D341Med (cell line): ENCODE measurements around the gene KMT5B.
A peak's percentile ranks its signal among the peaks of the same experiment; 100 is the strongest.

Experiments
- DNase-seq: peaks from one replicate; pipeline ENCODE4 v3.0.0; 2012; ENCODE audit warnings: low spot score

KMT5B gene

DNA sequence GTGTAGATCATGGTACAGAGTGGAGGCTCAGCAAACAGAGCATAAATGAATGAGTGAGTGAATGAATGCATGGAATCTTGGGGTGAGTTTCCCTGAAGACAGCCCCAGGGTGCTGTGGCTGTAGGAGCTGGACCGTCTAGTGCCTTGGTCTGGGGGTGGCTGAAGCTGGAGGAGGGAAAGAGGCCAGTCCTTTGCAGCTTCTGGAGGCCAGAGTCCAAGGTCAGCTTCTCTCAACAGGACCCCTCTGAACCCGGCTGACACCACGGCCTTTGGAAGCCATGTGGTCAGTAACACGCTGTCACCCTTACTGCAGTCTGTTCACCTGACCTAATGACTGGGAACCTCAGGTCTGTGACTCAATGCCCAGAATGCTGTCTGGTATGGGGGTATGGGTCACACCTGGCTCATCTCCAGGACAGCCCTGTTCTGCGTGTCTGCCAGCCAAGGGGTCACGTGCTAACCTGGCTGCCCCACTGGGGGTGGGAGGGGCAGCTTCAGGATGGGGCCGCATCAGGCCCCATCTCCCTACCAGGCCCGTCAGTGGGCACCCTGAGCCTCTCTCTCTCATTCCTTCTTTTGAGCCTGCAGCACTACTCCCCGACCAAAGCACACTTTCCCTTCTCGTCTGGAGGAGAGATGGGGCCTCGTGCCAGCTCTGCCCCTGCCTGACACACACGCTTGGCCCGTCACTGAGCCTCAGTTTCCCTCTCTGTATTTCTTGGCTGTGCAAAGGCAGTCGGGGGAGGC is 67.8 kb downstream of the KMT5B start:
- no peak for DNase-seq

DNA sequence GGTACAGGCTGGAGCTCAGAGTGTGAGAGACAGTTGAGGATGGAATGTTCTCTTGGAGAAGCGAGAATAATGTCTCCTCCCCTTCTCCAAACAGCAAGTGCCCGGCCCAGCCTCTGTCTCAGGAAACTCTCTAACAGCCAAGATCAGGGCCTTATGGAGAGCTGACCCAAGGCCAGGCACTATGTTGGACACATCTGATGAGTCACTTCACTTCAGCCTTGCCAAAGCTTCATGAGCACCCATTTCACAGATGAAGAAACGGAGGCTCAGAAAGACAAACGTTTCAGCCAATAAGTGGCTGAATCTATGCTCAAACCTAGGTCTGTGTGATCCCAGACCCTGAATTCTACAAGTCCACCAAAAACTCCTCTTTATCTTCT is 69.8 kb downstream of the KMT5B start:
- DNase-seq: no peak

DNA sequence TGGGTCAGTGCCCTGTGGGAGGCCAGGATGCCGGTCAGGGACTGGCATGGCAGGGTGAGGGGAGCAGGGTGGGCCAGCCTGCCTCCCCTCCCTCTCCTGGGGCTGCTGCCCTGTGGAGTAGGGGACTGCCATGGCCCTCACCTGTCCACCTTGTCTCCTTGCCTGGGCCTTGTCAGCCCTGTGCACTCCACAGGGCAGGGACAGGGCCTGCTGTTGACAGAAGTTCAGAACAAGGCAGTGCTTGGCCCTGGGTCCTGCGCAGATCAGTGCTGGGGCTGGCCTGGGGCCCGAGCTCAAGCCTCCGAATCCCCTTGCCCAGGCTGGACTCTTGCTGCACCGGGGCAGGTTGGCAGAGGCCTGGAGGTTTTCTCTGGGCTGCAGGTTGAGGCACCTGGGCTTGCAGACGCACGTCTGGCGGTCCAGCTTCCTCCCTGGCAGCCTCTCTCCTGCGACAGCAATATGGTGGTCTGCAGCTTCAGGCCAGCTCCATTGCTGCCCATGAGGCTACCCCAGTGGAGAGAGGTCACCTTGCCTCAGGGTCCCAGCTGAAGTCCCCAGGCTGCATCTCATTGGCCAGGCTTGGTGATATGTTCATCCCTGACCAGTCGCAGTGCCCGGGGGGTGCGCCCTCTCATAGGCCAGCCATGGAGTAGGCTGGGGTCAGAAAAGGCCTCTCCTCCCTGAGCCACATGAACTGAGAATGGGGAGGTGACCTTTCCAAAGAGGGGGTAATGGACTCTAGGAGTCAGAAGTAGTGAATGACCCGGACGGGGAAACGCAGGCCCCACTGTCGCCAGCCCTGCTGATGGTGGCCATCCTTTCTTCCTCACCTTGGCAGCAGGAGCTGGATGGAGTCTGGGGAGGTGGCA is 70.4 kb downstream of the KMT5B start:
- DNase-seq: no peak

DNA sequence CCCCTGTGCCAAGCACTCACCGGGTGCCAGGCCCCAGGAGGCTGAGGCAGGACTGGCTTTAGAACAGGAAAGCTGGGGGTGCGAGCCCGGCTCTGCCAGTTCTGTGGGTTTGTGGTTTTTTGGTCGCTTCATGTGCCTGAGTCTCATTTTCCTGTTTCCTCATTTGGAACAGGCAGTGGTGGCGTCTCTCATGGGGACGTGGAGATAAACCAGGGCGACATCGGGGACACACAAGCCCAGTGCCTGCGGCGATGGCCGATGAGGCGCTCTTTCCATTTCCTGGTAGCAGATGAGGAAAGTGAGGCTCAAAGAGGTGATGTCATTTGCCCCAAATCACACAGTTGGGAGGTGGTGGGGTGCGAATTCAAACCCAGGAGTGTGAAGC is 71.1 kb downstream of the KMT5B start:
- DNase-seq: no peak

DNA sequence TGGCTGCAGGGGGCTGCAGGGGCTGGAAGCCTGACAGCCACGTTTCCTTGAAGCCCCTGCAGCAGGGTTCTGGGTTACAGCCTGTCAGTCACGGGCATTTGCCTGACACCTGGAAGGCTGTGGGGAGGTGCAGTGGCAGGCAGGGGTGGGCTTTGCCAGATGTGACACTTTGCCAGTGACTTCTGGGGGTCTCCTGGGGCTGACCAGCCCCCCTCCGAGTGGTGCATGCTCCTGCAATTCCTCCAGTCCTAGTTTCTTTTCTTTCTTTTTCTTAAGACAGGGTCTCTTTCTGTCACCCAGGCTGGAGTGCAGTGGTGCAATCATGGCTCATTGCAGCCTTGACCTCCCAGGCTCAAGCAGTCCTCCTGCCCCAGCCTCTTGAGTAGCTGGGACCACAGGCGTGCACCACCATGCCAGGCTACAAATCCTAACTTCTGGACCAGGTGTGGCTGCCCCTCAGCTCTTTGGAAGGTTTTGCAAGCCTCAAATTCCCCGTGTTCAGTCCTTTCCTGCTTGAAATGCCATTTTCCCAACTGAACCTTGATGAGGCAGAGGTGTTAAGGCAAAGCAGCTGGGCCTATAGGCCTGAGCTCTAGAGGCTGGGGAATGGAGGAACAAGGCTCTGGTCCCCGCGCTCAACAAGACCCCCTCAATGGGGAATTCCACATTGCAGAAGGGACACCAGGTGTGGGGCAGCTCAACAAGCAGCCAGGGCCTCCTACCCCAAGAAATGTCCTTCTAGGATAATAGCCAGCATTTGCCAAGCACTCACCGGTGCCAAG is 71.7 kb downstream of the KMT5B start:
- no peak for DNase-seq

DNA sequence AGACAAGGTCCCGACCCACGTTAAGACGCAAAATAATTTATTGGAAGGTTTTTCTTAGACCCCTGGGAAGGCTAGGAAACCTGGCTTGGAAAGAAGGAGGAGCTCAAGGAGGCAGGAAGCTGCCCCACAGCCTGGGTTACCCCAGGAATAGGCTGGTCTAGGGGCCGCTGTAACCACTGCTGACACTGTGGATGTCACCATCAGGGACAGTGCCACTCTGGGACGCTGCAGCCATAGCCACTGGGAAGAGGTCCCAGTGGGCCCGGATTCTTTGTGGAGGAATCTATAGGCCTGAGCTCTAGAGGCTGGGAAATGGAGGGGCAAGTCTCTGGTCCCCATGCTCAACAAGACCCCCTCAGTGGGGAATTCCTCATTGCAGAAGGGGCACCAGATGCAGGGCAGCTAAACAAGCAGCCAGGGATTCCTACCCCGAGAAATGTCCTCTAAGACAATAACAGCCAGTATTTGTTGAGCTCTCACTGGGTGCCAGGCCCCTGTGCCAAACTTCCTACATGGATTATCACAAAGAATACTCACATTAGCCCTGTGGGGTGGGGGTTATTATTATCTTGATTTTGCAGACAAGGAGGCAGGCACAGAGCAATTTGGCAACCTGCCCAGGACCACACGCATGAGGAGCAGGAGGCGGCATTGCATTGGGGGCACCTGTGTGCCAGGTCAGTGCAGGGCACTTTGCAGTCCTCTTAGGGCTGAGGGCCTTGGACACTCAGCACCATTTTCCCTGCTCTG is 72.4 kb downstream of the KMT5B start:
- DNase-seq: no peak

DNA sequence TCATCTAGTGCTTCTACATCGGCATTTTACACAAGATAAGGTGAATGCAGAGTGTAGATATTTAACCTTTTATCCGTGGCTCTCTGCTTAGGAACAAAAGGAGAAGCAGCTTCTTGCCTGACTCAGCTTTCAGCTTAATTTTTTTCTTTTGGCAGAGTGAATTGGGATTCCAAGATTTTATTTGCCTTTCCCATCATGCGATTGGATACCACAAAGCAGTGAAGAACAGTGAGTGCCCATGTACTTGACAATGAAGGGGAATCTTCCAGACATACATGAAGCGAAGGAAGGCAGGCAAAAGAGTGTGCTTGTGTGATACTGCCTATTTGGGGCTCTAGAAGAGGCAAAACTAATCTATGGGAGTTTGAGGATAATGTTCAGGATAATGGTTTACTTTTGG is 74.9 kb downstream of the KMT5B start:
- no peak for DNase-seq

- DNase-seq: no peak
Observed at GRCh38 chr11:68137833-68138232, 75.3 kb downstream of the KMT5B start.

GRCh38 chr11:68136866-68137265 is 76.2 kb downstream of the KMT5B start:
- DNase-seq: no peak

- no peak for DNase-seq
Observed at GRCh38 chr11:68135161-68135560, 77.9 kb downstream of the KMT5B start.

DNA sequence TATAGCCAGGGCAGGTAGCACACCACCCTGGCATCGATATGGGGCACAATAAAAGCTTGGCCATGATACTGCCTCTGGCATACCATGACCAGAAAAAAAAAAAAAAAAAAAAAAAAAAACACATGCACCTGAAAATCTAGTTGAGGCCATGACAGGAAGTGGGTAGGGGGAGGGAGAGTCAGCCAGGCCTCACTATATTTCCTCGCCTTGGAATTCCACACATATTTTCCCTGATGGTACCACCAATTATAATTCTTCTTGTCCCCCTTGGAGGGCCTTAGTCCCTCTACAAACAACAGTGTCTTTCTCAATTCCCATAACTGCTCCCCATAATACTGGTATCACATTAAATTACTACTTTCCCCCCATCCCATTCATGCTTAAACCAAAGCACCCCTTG is 79.3 kb downstream of the KMT5B start:
- DNase-seq: no peak

DNA sequence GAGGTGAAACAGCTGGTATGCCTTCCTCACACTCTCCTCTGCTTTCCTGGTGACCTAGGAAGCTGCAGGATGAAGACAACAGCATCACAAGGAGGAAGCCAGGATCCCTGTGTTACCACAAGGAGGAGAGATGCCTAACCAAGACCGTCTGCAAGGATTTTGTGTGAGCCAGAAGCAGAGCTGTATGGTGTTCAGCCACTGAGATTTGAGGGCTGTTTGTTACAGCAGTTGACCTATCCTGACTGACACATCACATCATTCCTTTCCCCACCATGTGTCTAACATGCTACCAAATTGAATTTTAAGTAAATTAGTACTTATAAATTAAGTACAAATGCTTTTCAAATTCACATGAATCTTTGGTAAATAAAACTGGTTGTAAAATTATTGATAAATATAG is 83.0 kb downstream of the KMT5B start:
- no peak for DNase-seq

DNA sequence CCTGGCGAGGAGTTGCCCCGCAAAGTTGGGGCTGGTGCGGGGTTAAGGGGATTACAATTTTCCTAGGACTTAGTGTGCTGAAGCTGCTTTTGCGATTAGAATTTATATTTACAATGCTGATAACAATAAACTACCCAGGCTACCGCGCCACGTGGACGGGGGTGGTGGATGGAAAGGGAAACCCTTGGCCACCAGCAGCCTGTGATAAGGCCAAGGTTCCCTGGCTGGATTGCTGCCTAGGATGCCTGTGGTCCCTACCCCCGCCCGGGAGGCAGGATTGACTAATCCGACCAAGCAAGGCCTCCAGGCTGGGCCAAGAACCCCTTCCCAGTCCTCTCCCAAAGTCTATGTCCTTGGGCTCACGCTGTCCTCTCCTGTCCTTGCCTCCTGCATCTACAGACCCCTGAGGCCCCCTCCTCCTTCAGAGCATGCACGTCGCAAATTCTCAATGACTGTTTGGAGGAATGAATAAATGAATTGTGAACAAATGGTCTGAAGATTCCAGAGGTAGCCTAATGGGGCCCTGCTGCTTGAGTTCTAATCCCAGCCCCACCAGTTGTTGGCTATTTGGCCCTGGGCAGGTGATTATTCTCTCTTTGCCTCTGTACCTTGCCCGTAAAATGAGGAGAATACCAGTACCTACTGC is 84.3 kb downstream of the KMT5B start:
- DNase-seq: no peak

DNA sequence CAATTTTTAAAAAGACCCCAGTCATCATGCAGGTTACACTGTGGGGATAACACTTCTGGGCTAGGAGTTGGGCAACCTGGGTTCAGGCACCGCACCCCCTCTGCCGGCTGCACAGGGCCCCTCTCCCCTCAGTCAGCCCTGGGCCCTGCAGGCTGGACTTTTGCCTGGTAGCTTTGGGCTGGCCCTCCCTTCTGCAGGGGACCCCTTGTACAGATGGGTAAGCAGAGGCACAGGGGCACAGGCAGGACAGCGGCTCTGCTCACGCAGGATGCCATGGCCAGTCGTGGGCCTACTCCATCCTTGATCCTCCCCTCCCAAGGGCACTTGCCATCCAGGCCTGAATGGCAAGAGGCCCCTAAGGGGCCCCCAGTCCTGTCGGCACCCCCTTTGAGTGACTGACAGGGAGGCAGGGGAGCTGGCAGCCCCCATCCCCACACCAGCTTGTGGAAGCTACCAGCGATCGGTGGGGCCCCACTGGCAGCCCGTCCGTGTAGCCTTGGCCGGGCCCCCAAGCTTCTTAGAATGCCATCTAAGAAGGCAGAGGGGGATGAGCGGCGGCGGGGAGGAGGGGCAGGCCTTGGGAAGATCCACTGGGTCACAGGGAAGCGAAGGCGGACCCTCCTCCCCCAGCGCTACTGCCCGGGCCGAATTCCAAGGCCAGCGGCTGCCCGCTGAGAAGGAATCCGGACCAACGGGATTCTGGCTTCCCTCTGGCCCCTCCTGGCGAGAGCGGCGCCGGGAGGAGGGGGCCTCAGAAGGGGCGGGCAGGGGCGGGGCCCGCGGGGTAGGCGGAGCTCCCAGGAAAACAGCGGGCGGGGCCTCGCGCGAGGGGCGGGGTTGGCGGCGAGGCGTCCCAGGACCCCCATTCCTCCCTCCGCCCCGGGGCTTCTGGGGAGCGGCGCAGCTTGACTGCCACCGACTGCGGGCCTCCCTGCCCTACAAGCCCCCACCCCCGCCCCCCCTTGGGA is 85.1 kb downstream of the KMT5B start:
- no peak for DNase-seq

DNA sequence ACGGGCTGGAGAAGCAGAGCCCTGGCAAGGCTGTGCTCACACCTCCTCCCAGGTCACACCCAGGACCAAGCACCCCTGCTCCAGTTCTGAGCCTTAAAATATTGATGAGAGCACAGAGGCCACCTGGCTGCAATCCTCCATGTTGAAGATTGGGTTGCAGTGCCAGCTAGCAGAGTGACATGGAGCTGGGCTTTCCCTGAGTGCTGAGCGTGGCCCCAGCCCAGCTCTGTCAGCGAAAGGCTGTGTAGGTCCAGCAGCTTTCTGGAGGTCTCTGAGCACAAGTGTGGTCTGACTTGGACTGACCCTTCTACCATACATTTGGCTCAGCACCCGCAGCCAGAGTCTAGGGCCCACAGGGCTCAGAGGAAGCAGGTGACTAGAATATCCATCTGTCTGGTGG is 87.9 kb downstream of the KMT5B start:
- no peak for DNase-seq

DNA sequence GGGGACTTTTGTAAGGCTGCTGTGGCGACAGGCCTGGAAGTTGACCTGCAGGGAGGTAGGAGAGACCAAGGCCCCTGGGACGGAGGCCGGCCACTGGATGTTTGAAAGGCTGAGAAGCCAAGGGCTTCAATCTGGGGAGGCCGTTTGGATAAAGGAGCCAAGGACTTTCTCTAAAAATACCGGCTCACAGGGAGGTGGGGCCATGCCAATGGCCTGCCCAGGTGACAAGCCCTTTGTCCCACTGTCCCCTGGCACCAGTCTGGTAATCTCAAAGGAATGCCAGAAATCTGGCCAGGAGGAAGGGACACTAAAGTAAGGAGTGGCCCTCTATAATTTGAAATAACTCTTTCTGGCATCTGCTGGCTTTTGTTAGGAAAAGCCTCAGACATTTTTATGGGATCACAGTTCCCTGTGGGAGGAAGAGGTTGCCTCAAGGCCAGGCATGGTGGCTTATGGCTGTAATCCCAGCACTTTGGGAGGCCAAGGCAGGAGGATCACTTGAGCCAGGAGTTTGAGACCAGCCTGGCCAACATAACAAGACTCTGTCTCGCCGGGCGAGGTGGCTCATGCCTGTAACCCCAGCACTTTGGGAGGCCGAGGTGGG is 90.1 kb downstream of the KMT5B start:
- DNase-seq: no peak

- DNase-seq: peak; percentile 98
Observed at GRCh38 chr11:68121067-68121899, 91.8 kb downstream of the KMT5B start, which contains the start of gene CHKA. CHKA (minus strand) TSS chr11:68121388; CDS start chr11:68121177, 211 bp downstream.

DNA sequence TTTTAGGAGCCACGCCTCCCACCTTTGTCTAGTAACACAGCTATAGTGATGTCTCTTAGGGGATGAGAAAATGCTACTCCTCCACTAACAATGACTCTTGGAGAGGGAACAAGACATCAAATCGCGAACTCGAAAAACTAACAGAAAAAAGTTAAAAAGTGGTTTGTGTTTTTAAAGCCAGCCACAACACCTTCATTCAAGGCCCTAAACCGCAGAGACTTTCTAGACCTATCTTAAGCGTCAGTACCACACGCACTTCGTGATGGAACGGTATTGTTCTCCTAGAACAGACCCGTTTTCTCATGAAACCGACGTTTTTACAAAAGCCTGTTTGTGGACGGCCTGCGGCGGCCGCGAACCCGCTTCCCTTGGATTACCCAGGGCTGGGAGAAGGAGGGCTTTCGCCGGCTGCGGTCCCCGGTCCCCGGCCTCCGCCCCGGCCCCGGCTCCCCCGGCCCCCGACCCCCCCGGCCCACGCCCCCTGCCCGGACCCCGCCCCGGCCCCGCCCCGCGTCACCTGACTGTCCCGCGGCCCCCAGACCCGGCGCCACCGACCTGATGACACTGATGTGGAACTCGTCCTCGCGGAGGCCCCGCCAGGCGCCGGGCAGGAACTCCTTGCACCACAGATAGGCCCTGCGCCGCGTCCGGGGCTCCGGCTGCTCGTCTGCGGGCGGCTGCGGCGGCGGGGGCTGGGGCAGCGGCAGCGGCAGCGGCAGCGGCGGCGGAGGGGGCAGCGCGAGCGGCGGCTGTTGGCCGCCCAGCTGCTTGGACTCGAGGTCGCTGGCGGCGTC is 92.6 kb downstream of the KMT5B start:
- peak; percentile 80 for DNase-seq
